Adrenal gland (tissue), 12 donors: Measurements from ENCODE around the gene AGAP1. TPM values are rescaled to one million over a fixed set of nuclear protein-coding genes. Genes with fewer than 3 reads are reported as not detected.

Experiments
- DNase-seq, 7 donors: peaks; one replicate each; pipeline ENCODE4 v3.0.0-alpha.2; 2019 to 2020
- H3K27ac ChIP-seq, 5 donors: fragments of 200-600 bp; sonication (generic) in 4 of 5; 1 replicate in 3 of 5; 2 replicates in 2 of 5; pipeline versions ENCODE4 v1.5.1 to v1.8.0; 2016 to 2020; ENCODE audit warnings: mild to moderate bottlenecking in 1 of 5
- H3K27me3 ChIP-seq: fragments of 200-600 bp; 2 replicates; pipeline ENCODE4 v1.8.0; 2021
- H3K36me3 ChIP-seq, 2 donors: fragments of 200-600 bp; replicated peaks in 1 of 2; 1 replicate in 1 of 2; 2 replicates in 1 of 2; pipeline versions ENCODE4 v1.5.1 to v1.8.0; 2018 to 2022
- H3K4me1 ChIP-seq, 2 donors: fragments of 200-600 bp; replicated peaks in 1 of 2; 1 replicate in 1 of 2; 2 replicates in 1 of 2; pipeline versions ENCODE4 v1.5.1 to v1.8.0; 2018 to 2021
- H3K4me3 ChIP-seq, 4 donors: fragments of 200-600 bp; sonication (generic) in 3 of 4; one replicate each; pipeline ENCODE4 v1.5.1; 2016 to 2018
- H3K9me3 ChIP-seq, 3 donors: fragments of 200-600 bp; sonication (generic) in 1 of 3; replicated peaks in 1 of 3; 1 replicate in 2 of 3; 2 replicates in 1 of 3; pipeline versions ENCODE4 v1.5.1 to v1.8.0; 2016 to 2021
- POLR2A ChIP-seq, 2 donors: fragments of 450-650 bp; IDR thresholded peaks; one replicate each; pipeline ENCODE4 v1.6.1; 2017; ENCODE audit warnings: antibody characterized with exemption in 2 of 2, mild to moderate bottlenecking in 2 of 2, moderate library complexity in 1 of 2
- WGBS, 4 donors: extraction: QIAGEN DNeasy Blood & Tissue Kit in 2 of 4; methylation state at CpG; one replicate each; pipeline versions ENCODE4 v1.1.5 to v1.1.7; 2013 to 2017; 5-methylcytosine and 5-hydroxymethylcytosine counted together
- intact Hi-C, 2 donors: fragments of 100-400 bp; cut with DNase I; formaldehyde crosslinking; loops; one replicate each; pipeline versions ENCODE4 v1.14.1 to v1.15.0; 2022 to 2023
- polyA plus RNA-seq, 3 donors: library from polyadenylated mRNA; stranded (reverse); fragments of 200-250 nt in 2 of 3; fragments of 350-450 nt in 1 of 3; fragmentation: Illumina TruSeq in 1 of 3; extraction: RNeasy Lipid Tissue Mini Kit (QIAGEN cat#74804) in 1 of 3; gene quantifications; one replicate each; pipeline ENCODE4 v1.2.3, GENCODE V29; 2013 to 2014
- total RNA-seq, 9 donors: library from RNA; depleted of rRNA in 4 of 9; stranded (reverse); fragments of >200 nt in 4 of 9; fragments of 120-200 nt in 1 of 9; fragmentation: NEBNext Ultra II Directional in 1 of 9; extraction: Animal tissue kit (Norgen Biotek cat#: 25700) in 1 of 9; gene quantifications; one replicate each; pipeline versions ENCODE4 v1.1.0 to v1.2.4, GENCODE V29; 2013 to 2023
- TF ChIP-seq, protein P1 (sequence below), 6 experiments: fragments of 450-650 bp in 4 of 6; fragments of 200-600 bp in 2 of 6; sonication (generic) in 1 of 6; IDR thresholded peaks; 1 replicate in 5 of 6; 2 replicates in 1 of 6; pipeline versions ENCODE4 v1.5.1 to v1.8.0; 2016 to 2021; ENCODE audit warnings: antibody characterized with exemption in 6 of 6, mild to moderate bottlenecking in 2 of 6, moderate library complexity in 1 of 6
- donor health status: healthy with polysubstance abuse.
- donor health status: Bipolar disorder and iron deficiency.
- donor health status: DM: yes; HTN: yes; CAD: no.
- donor health status: DM: no; HTN: no; CAD: no.
- donor health status: DM: no; HTN: no; CAD: no.
- donor health status: DM: yes; HTN: yes; CAD: no.

Gene AGAP1
- total and polyA plus RNA-seq, 12 donors: 5.3 to 29.6 (median 17.7) TPM

DNA sequence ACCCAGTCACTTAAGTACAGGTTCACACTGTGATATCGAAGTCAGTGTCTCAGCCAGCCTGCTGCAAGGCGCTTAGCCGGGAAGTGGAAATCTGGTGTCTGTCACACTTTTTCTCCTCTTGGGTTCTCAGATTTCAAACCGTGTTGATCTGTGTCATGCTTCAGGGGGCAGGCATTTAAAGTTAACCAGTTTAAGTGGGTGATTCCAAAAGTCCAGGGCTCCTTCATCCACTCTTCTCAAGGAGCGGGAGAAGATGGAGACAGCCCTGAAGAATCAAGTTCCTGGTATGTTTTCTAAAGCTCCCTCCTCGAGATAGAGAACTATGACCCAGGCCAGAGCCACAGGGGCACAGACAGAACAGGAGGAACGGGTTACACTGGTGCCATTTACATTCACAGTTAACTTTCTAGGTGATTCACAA, 342.7 kb downstream of the AGAP1 start:
- WGBS, 4 donors: 78 to 86% (median 82%) methylated on average over 7 of the region's 7 CpGs
- intact Hi-C loops: no loop called here
- Histone ChIP-seq H3K4me3 (no peak overlapping the region), H3K27ac (no peak overlapping the region), H3K4me1 (no peaks in the 10 kb centered on the region), H3K27me3 (no peaks in the 10 kb centered on the region), H3K36me3 (no peaks in the 10 kb centered on the region), H3K9me3 (no peaks in the 10 kb centered on the region)
- TF ChIP-seq, protein P1, sequence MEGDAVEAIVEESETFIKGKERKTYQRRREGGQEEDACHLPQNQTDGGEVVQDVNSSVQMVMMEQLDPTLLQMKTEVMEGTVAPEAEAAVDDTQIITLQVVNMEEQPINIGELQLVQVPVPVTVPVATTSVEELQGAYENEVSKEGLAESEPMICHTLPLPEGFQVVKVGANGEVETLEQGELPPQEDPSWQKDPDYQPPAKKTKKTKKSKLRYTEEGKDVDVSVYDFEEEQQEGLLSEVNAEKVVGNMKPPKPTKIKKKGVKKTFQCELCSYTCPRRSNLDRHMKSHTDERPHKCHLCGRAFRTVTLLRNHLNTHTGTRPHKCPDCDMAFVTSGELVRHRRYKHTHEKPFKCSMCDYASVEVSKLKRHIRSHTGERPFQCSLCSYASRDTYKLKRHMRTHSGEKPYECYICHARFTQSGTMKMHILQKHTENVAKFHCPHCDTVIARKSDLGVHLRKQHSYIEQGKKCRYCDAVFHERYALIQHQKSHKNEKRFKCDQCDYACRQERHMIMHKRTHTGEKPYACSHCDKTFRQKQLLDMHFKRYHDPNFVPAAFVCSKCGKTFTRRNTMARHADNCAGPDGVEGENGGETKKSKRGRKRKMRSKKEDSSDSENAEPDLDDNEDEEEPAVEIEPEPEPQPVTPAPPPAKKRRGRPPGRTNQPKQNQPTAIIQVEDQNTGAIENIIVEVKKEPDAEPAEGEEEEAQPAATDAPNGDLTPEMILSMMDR (IDR thresholded peaks at IDR 0.05): no peak
- TF ChIP-seq POLR2A (IDR thresholded peaks at IDR 0.05): no peak
- peak in 1 of 7 donors; percentile 20 for DNase-seq

DNA sequence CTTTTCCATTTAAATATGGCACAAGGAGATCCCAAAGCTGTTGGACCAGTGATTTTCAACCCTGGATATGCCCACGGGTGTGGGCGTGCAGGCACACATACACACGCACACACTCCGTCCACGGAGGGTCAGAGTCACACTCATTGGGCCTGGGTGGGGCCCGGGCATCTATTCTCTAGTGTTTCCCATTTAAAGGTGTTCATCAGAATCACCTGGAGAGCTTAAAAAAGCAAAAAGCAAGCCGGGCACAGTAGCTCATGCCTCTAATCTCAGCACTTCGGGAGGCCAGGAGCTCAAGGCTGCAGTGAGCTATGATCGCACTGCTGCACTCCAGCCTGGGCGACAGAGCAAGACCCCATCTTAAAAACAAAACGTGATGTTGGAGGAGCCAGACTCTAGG, 345.4 kb downstream of the AGAP1 start:
- intact Hi-C loops: no loop called here
- Histone ChIP-seq H3K27me3 (no peaks in the 10 kb centered on the region), H3K27ac (no peak overlapping the region), H3K36me3 (no peaks in the 10 kb centered on the region), H3K4me3 (no peak overlapping the region), H3K4me1 (no peaks in the 10 kb centered on the region), H3K9me3 (no peaks in the 10 kb centered on the region)
- DNase-seq: peak in 1 of 7 donors; percentile 11
- TF ChIP-seq, protein P1 (IDR thresholded peaks at IDR 0.05): no peak
- no peak for TF ChIP-seq POLR2A (IDR thresholded peaks at IDR 0.05)
- WGBS, 4 donors: 89 to 96% (median 95%) methylated on average over 11 of the region's 11 CpGs

DNA sequence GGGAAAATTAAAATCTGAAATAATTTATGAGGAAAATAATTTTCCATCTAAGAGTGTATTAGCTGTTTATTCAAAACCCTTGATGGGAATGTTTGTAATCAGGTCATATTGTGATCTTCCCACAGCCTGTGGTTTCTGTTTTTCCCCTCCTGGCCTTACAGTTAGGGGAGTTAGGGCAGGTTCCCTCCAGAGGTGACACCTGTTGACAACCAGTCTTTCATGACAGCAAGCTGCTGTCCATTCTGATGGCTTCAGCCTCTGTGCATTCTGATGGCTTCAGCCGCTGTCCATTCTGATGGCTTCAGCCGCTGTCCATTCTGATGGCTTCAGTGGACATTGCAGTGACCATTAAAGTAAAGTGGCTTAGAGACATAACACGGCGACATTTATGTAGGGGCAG, 346.1 kb downstream of the AGAP1 start:
- intact Hi-C loops: no loop called here
- TF ChIP-seq POLR2A (IDR thresholded peaks at IDR 0.05): no peak
- TF ChIP-seq, protein P1 (IDR thresholded peaks at IDR 0.05): no peak
- no peaks in the 10 kb centered on the region for H3K9me3 ChIP-seq
- H3K4me1 ChIP-seq: no peaks in the 10 kb centered on the region
- H3K27me3 ChIP-seq: no peaks in the 10 kb centered on the region
- no peak for DNase-seq
- WGBS, 4 donors: 96 to 100% (median 96%) methylated on average over 4 of the region's 4 CpGs
- H3K36me3 ChIP-seq: no peaks in the 10 kb centered on the region
- H3K27ac ChIP-seq: no peak overlapping the region
- no peak overlapping the region for H3K4me3 ChIP-seq

DNA sequence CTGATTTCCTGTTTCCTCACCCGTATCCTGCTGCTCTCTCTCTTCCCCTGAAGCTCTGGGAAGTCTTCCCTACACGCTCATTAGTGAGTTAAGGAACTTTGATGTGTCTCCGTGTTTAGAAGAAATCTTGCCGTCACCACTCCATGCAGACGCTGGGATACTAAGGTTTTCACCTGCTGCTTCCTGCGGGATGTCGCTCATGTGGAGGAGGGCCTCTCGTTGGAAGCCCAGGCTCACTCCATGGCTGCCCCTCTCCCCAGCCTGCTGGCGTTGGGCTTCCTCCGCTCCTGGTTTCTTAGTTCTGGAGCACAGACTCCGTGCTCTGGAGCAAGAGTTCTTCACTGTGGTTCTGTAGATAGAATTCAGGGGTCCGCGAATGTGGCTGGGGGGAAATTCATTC, 348.0 kb downstream of the AGAP1 start:
- no peak for DNase-seq
- intact Hi-C loops: no loop called here

More for the DNA sequence above, 348.0 kb downstream of the AGAP1 start:
- H3K27me3 ChIP-seq: no peaks in the 10 kb centered on the region
- WGBS, 4 donors: 93 to 94% (median 94%) methylated on average over 13 of the region's 13 CpGs
- no peak overlapping the region for H3K4me3 ChIP-seq
- H3K4me1 ChIP-seq: no peaks in the 10 kb centered on the region
- H3K36me3 ChIP-seq: no peaks in the 10 kb centered on the region
- no peaks in the 10 kb centered on the region for H3K9me3 ChIP-seq
- TF ChIP-seq, protein P1 (IDR thresholded peaks at IDR 0.05): no peak
- TF ChIP-seq POLR2A (IDR thresholded peaks at IDR 0.05): no peak
- H3K27ac ChIP-seq: no peak overlapping the region
